NCI-H187 treated with DMSO at 0.1 percent for 48 hours (cell line): ENCODE data around the gene RRP1.
"Not testable (repeated sequence)": the region's sequence is repeated elsewhere in the genome, so short reads cannot be mapped to it uniquely, and the experiment has no call there.

ENCODE experiments used
- DNase-seq: peaks from one replicate; lab custom pipeline; 2025; lab: John Stamatoyannopoulos, UW

Gene RRP1

GRCh38 chr21:43840259-43840658, 50.9 kb downstream of the RRP1 start:
- DNase-seq: no peak

- DNase-seq: no peak
Observed at GRCh38 chr21:43842742-43843141, 53.4 kb downstream of the RRP1 start.

GRCh38 chr21:43844906-43845305, 55.5 kb downstream of the RRP1 start:
- DNase-seq: not testable (repeated sequence)

GRCh38 chr21:43845386-43845785, 56.0 kb downstream of the RRP1 start:
- no peak for DNase-seq

- DNase-seq: no peak
Observed at GRCh38 chr21:43846430-43846829, 57.1 kb downstream of the RRP1 start.

- no peak for DNase-seq
Observed at GRCh38 chr21:43847301-43847700, 57.9 kb downstream of the RRP1 start.

GRCh38 chr21:43848771-43849170, 59.4 kb downstream of the RRP1 start:
- DNase-seq: no peak

- no peak for DNase-seq
Observed at GRCh38 chr21:43849532-43850299, 60.3 kb downstream of the RRP1 start.

GRCh38 chr21:43850728-43851295, 61.4 kb downstream of the RRP1 start:
- no peak for DNase-seq

GRCh38 chr21:43851593-43851992, 62.2 kb downstream of the RRP1 start:
- no peak for DNase-seq

GRCh38 chr21:43853851-43854772, 64.7 kb downstream of the RRP1 start:
- no peak for DNase-seq
